NCI-H2029 treated with DMSO at 0.1 percent for 48 hours (cell line): ENCODE results near the gene RRH.

Source experiments
- DNase-seq: peaks from one replicate; lab custom pipeline; 2025; lab: John Stamatoyannopoulos, UW

The RRH gene

DNA sequence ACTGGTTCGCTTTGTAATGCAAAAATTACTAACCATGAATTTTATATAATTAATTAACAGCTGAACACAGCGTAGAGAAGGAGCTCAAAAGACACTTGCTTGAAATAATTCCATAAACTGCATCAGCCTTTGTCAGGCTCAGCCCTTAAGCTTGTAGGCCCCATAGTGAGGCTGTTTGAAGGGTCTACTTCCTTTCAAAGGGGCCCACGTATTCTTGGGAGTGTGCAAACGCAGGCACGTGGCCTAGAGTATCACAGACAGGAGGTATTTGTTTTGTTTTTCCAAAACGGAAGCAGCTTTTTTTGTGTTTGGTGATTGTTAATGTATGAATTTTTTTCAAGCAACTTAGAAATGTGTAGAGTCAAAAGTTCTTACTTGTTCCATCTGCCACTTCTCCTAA is 59.3 kb downstream of the RRH start:
- no peak for DNase-seq

DNA sequence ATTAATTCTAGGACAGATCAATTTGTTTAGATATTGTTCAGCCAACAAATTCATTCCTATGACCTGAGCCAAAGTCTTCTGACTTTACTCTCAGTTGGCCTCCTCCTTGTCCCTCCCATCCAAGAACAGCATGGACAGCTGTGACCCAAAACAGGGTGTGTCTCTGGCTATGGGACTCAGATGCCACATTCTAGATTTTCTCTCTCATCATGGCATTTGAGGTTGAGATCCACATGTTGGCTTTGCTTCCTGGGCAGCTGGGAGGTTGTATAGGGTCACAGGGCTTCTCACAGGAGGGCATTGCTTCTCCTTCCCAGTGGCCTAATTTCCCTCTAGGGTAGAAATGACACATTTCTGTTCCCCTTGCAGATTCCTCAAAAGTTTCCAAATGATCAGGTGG is 62.3 kb downstream of the RRH start:
- no peak for DNase-seq
